Measurements from ENCODE around the gene TCN2. TPM values are rescaled to one million over a fixed set of nuclear protein-coding genes. Genes with fewer than 3 reads are reported as not detected.

TCN2 gene
- total RNA-seq, 1 experiment from 2014 or later, result 2.2 TPM

- H3K27me3 ChIP-seq (ENCODE audit: insufficient read depth, low read length), result no peaks in the 10 kb centered on the region
- peak within 1 kb of the TSS; percentile 85 for H3K9ac ChIP-seq (ENCODE audit: low read length)
- intact Hi-C loops (cut with micrococcal nuclease), result no loop called here
- ChIA-PET CTCF (interaction anchor here (0.6 to 2.3 kb wide), 3 partner anchors 18 to 95 kb away, joined by 3 to 8 read pairs (median 7); partner anchors contain the start of gene SLC35E4), RAD21 (ENCODE audit: low non-redundant PET in 1 of 2, low total read pairs in 2 of 2, uncharacterized antibody in 2 of 2, unreplicated experiment in 2 of 2) (no interaction called here), POLR2A (interaction anchor here (1.1 to 1.9 kb wide), 2 partner anchors 11 to 33 kb away, joined by 3 to 4 read pairs; no protein-coding TSS in a partner anchor)
- H3K79me2 ChIP-seq (ENCODE audit: insufficient read depth, low read length), result no peaks in the 10 kb centered on the region
- H3K9me2 ChIP-seq (ENCODE audit: insufficient read depth), result no peaks in the 10 kb centered on the region
- H3K4me2 ChIP-seq (ENCODE audit: low read length), result peak within 1 kb of the TSS; percentile 99
- ATAC-seq, result peak; percentile 92
- H2AFZ ChIP-seq (ENCODE audit: low read depth, low read length, poor library complexity, severe bottlenecking), result no peak within 1 kb of the TSS
- H3K4me1 ChIP-seq (ENCODE audit: control insufficient read depth in 1 of 2, insufficient read depth in 2 of 2, low read length in 2 of 2), result peaks cover 13 to 24% of the 10 kb centered on the region in 2 experiments
- DNase-seq (ENCODE audit: low read depth, low spot score), result peak; percentile 81
- no peaks in the 10 kb centered on the region for H4K20me1 ChIP-seq (ENCODE audit: insufficient read depth)
- no peaks in the 10 kb centered on the region for H3K9me3 ChIP-seq (ENCODE audit: control insufficient read depth in 1 of 2, insufficient read depth in 1 of 2, low read depth in 1 of 2, low read length in 2 of 2)
- TSS peak; percentile 95 for BruUV-seq (replicated peaks)
- peaks cover 0 to 4% of the 10 kb centered on the region in 2 experiments; a peak in 1 of 4 replicates for H3K36me3 ChIP-seq (ENCODE audit: control insufficient read depth in 1 of 2, insufficient read depth in 2 of 2, low read length in 2 of 2)
- peak within 1 kb of the TSS; percentile 81 for H3K27ac ChIP-seq (ENCODE audit: low read depth, low read length)
- TF ChIP-seq, protein P1, sequence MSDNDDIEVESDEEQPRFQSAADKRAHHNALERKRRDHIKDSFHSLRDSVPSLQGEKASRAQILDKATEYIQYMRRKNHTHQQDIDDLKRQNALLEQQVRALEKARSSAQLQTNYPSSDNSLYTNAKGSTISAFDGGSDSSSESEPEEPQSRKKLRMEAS (IDR thresholded peaks at IDR 0.05), result no peak
- peak; percentile 19 for TF ChIP-seq TCF7L2 (IDR thresholded peaks at IDR 0.05; ENCODE audit: borderline replicate concordance, extremely low read depth, insufficient read depth, insufficient read length)
- TF ChIP-seq CBX3 (IDR thresholded peaks at IDR 0.05; ENCODE audit: low read depth), result no peak
- TF ChIP-seq EGR1 (IDR thresholded peaks at IDR 0.05; ENCODE audit: low read depth), result peak; percentile 15; the same call in 1 of the 2 replicates
- peak; percentile 48 for TF ChIP-seq YY1 (IDR thresholded peaks at IDR 0.05; ENCODE audit: extremely low read depth, insufficient replicate concordance, low read depth, low read length)
- no peak for TF ChIP-seq JUND (IDR thresholded peaks at IDR 0.05)
- peak; percentile 70 for TF ChIP-seq ZFX (IDR thresholded peaks at IDR 0.05)
- peak; percentile 70 for TF ChIP-seq SIN3A (IDR thresholded peaks at IDR 0.05; ENCODE audit: low read depth)
- TF ChIP-seq CTCF (IDR thresholded peaks at IDR 0.05 in 2 of 3, conservative IDR thresholded peaks at IDR 0.05 in 1 of 3; ENCODE audit: borderline replicate concordance in 1 of 3, insufficient read depth in 1 of 3, low read depth in 2 of 3, low read length in 2 of 3), result peak in 2 of 3 experiments; percentile 33 to 39; a peak in 2 of 6 replicates
- TF ChIP-seq EZH2 (IDR thresholded peaks at IDR 0.05), result no peak
- peak; percentile 88 for TF ChIP-seq POLR2AphosphoS5 (IDR thresholded peaks at IDR 0.05; ENCODE audit: low read depth, low read length)
- no peak for TF ChIP-seq SRF (IDR thresholded peaks at IDR 0.05; ENCODE audit: low read depth)
- no peak for TF ChIP-seq CEBPB (IDR thresholded peaks at IDR 0.05; ENCODE audit: low read depth)
- TF ChIP-seq FOSL1 (IDR thresholded peaks at IDR 0.05; ENCODE audit: low read depth), result no peak
- peak; percentile 78 for TF ChIP-seq POLR2A (IDR thresholded peaks at IDR 0.05; ENCODE audit: borderline replicate concordance, extremely low read depth, insufficient read depth, insufficient read length)
- TF ChIP-seq, protein P2, sequence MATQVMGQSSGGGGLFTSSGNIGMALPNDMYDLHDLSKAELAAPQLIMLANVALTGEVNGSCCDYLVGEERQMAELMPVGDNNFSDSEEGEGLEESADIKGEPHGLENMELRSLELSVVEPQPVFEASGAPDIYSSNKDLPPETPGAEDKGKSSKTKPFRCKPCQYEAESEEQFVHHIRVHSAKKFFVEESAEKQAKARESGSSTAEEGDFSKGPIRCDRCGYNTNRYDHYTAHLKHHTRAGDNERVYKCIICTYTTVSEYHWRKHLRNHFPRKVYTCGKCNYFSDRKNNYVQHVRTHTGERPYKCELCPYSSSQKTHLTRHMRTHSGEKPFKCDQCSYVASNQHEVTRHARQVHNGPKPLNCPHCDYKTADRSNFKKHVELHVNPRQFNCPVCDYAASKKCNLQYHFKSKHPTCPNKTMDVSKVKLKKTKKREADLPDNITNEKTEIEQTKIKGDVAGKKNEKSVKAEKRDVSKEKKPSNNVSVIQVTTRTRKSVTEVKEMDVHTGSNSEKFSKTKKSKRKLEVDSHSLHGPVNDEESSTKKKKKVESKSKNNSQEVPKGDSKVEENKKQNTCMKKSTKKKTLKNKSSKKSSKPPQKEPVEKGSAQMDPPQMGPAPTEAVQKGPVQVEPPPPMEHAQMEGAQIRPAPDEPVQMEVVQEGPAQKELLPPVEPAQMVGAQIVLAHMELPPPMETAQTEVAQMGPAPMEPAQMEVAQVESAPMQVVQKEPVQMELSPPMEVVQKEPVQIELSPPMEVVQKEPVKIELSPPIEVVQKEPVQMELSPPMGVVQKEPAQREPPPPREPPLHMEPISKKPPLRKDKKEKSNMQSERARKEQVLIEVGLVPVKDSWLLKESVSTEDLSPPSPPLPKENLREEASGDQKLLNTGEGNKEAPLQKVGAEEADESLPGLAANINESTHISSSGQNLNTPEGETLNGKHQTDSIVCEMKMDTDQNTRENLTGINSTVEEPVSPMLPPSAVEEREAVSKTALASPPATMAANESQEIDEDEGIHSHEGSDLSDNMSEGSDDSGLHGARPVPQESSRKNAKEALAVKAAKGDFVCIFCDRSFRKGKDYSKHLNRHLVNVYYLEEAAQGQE (IDR thresholded peaks at IDR 0.05; ENCODE audit: low read depth), result no peak
- H3K4me3 ChIP-seq (replicated peaks in 1 of 2; ENCODE audit: low read depth in 1 of 2, low read length in 2 of 2), result peak within 1 kb of the TSS; percentile 68 to 81
Measured at GRCh38 chr22:30667494-30668385, 60.8 kb downstream of the TCN2 start, which contains the start of gene DUSP18. DUSP18 (minus strand) TSS chr22:30667875; CDS start chr22:30664003, 3,872 bp downstream.

Data from HCT116 (cell line).